NCI-H510A treated with DMSO at 0.1 percent for 48 hours (cell line): ENCODE results near the gene DIP2C.
"Not testable (repeated sequence)": the region's sequence is repeated elsewhere in the genome, so short reads cannot be mapped to it uniquely, and the experiment has no call there.

Source experiments
- DNase-seq: peaks from one replicate; lab custom pipeline; 2025; lab: John Stamatoyannopoulos, UW

The DIP2C gene

GRCh38 chr10:613271-614138, 76.0 kb downstream of the DIP2C start:
- peak; percentile 67 for DNase-seq

GRCh38 chr10:612696-613095, 76.8 kb downstream of the DIP2C start:
- no peak for DNase-seq

- DNase-seq: not testable (repeated sequence)
Measured at GRCh38 chr10:610642-611305, 78.7 kb downstream of the DIP2C start.

- no peak for DNase-seq
Measured at GRCh38 chr10:609868-610545, 79.5 kb downstream of the DIP2C start.

- no peak for DNase-seq
Measured at GRCh38 chr10:609262-609658, 80.2 kb downstream of the DIP2C start.

- no peak for DNase-seq
Measured at GRCh38 chr10:608331-609261, 80.9 kb downstream of the DIP2C start.

- DNase-seq: no peak
Measured at GRCh38 chr10:607545-608185, 81.8 kb downstream of the DIP2C start.

- no peak for DNase-seq
Measured at GRCh38 chr10:606762-607544, 82.5 kb downstream of the DIP2C start.

- DNase-seq: no peak
Measured at GRCh38 chr10:605632-606325, 83.7 kb downstream of the DIP2C start.

- no peak for DNase-seq
Measured at GRCh38 chr10:604716-605631, 84.5 kb downstream of the DIP2C start.

- DNase-seq: no peak
Measured at GRCh38 chr10:603745-604144, 85.7 kb downstream of the DIP2C start.

- DNase-seq: no peak
Measured at GRCh38 chr10:602391-603005, 87.0 kb downstream of the DIP2C start.

GRCh38 chr10:601660-601963, 87.9 kb downstream of the DIP2C start:
- DNase-seq: no peak

- DNase-seq: peak; percentile 29
Measured at GRCh38 chr10:600876-601659, 88.4 kb downstream of the DIP2C start.

- DNase-seq: no peak
Measured at GRCh38 chr10:600234-600633, 89.2 kb downstream of the DIP2C start.

- DNase-seq: no peak
Measured at GRCh38 chr10:599767-600166, 89.7 kb downstream of the DIP2C start.

GRCh38 chr10:598415-599170, 90.9 kb downstream of the DIP2C start:
- no peak for DNase-seq
